Hepatocyte (in vitro differentiated cells): ENCODE results near the gene PROSER2. TPM values are rescaled to one million over a fixed set of nuclear protein-coding genes. Genes with fewer than 3 reads are reported as not detected.

Experiments used
- DNase-seq: peaks from one replicate; pipeline ENCODE4 v3.0.0-alpha.2; 2016; ENCODE audit warnings: low spot score
- H2AFZ ChIP-seq: fragments of 200-600 bp; sonication (generic); 2 replicates; pipeline ENCODE4 v1.6.0; 2016; ENCODE audit warnings: antibody characterized with exemption, mild to moderate bottlenecking
- H3K27ac ChIP-seq: fragments of 200-600 bp; sonication (generic); 2 replicates; pipeline ENCODE4 v1.5.1; 2016; ENCODE audit warnings: mild to moderate bottlenecking
- H3K27me3 ChIP-seq: fragments of 200-600 bp; sonication (generic); 2 replicates; pipeline ENCODE4 v1.6.1; 2016
- H3K36me3 ChIP-seq: fragments of 200-600 bp; sonication (generic); replicated peaks from 2 replicates; pipeline ENCODE4 v1.5.1; 2016; ENCODE audit warnings: low read depth; ENCODE audit not compliant: insufficient read depth
- H3K4me1 ChIP-seq: fragments of 200-600 bp; sonication (generic); 2 replicates; pipeline ENCODE4 v1.5.1; 2016; ENCODE audit warnings: mild to moderate bottlenecking, moderate library complexity; ENCODE audit not compliant: insufficient read depth
- H3K4me2 ChIP-seq: fragments of 200-600 bp; sonication (generic); 2 replicates; pipeline ENCODE4 v1.6.0; 2016
- H3K4me3 ChIP-seq: fragments of 200-600 bp; sonication (generic); 2 replicates; pipeline ENCODE4 v1.5.1; 2016; ENCODE audit warnings: mild to moderate bottlenecking
- H3K79me2 ChIP-seq: fragments of 200-600 bp; sonication (generic); 2 replicates; pipeline ENCODE4 v1.6.0; 2017; ENCODE audit warnings: mild to moderate bottlenecking
- H3K9me2 ChIP-seq: fragments of 200-600 bp; sonication (generic); replicated peaks from 2 replicates; pipeline ENCODE4 v1.6.0; 2017; ENCODE audit warnings: mild to moderate bottlenecking; ENCODE audit not compliant: insufficient read depth
- H3K9me3 ChIP-seq: fragments of 200-600 bp; sonication (generic); 2 replicates; pipeline ENCODE4 v1.5.1; 2016; ENCODE audit warnings: low read depth, mild to moderate bottlenecking
- H4K20me1 ChIP-seq: fragments of 200-600 bp; sonication (generic); 2 replicates; pipeline ENCODE4 v1.6.0; 2016; ENCODE audit warnings: mild to moderate bottlenecking; ENCODE audit not compliant: insufficient read depth, poor library complexity, severe bottlenecking
- CTCF ChIP-seq: fragments of 200-600 bp; sonication (generic); IDR thresholded peaks from 2 replicates; pipeline ENCODE4 v1.5.1; 2016; ENCODE audit warnings: antibody characterized with exemption, mild to moderate bottlenecking; ENCODE audit not compliant: poor library complexity
- EZH2 ChIP-seq: fragments of 200-600 bp; sonication (generic); IDR thresholded peaks from 2 replicates; pipeline ENCODE4 v1.6.1; 2016; ENCODE audit warnings: antibody characterized with exemption, mild to moderate bottlenecking, borderline replicate concordance
- EZH2phosphoT487 ChIP-seq: fragments of 200-600 bp; sonication (generic); IDR thresholded peaks from one replicate; pipeline ENCODE4 v1.6.1; 2018; ENCODE audit warnings: antibody characterized with exemption, mild to moderate bottlenecking, low read depth, moderate library complexity; ENCODE audit not compliant: unreplicated experiment, severe bottlenecking
- WGBS: methylation state at CpG from one replicate; pipeline ENCODE4 v1.1.6; 2016; ENCODE audit warnings: low lambda C conversion rate; ENCODE audit errors: missing lambda C conversion rate; 5-methylcytosine and 5-hydroxymethylcytosine counted together
- polyA plus RNA-seq: library from polyadenylated mRNA; unstranded; fragments of >200 nt; fragmentation: Nextera tagmentation; extraction: Ambion mirVana; gene quantifications from 2 replicates; pipeline ENCODE4 v1.2.1, GENCODE V29; 2016
- total RNA-seq: library from RNA; depleted of rRNA; stranded (reverse); fragments of >200 nt; gene quantifications from 2 replicates; pipeline ENCODE4 v1.2.3, GENCODE V29; 2014

PROSER2 gene
- total and polyA plus RNA-seq, 2 experiments from 2014 or later = 13.3 to 39.9 TPM

GRCh38 chr10:11810973-11811372, 12.2 kb upstream of the PROSER2 start:
- Histone ChIP-seq H3K79me2 (no peaks in the 10 kb centered on the region), H3K27ac (no peak overlapping the region), H4K20me1 (no peaks in the 10 kb centered on the region), H3K4me1 (peaks cover 13% of the 10 kb centered on the region), H3K27me3 (no peaks in the 10 kb centered on the region), H3K4me3 (no peak overlapping the region), H3K36me3 (no peaks in the 10 kb centered on the region), H3K9me2 (no peaks in the 10 kb centered on the region), H3K9me3 (no peaks in the 10 kb centered on the region), H2AFZ (no peak overlapping the region), H3K4me2 (no peak overlapping the region)
- DNase-seq = no peak
- 86% methylated on average over 6 of the region's 6 CpGs for WGBS
- no peak for TF ChIP-seq EZH2phosphoT487
- no peak for TF ChIP-seq CTCF
- no peak for TF ChIP-seq EZH2

GRCh38 chr10:11813177-11813576, 10.0 kb upstream of the PROSER2 start:
- Histone ChIP-seq H3K4me3 (no peak overlapping the region), H3K9me2 (no peaks in the 10 kb centered on the region), H3K4me1 (peaks cover 13% of the 10 kb centered on the region), H3K79me2 (no peaks in the 10 kb centered on the region), H4K20me1 (no peaks in the 10 kb centered on the region), H3K4me2 (no peak overlapping the region), H3K36me3 (no peaks in the 10 kb centered on the region), H2AFZ (no peak overlapping the region), H3K27me3 (no peaks in the 10 kb centered on the region), H3K9me3 (no peaks in the 10 kb centered on the region), H3K27ac (no peak overlapping the region)
- no peak for TF ChIP-seq EZH2phosphoT487
- no peak for TF ChIP-seq EZH2
- TF ChIP-seq CTCF = no peak
- DNase-seq = no peak
- 89% methylated on average over 7 of the region's 7 CpGs for WGBS

- Histone ChIP-seq H3K4me1 (peaks cover 13% of the 10 kb centered on the region), H3K4me2 (no peak overlapping the region), H3K36me3 (no peaks in the 10 kb centered on the region), H3K9me2 (no peaks in the 10 kb centered on the region), H3K79me2 (no peaks in the 10 kb centered on the region), H3K4me3 (no peak overlapping the region), H2AFZ (no peak overlapping the region), H3K27me3 (no peaks in the 10 kb centered on the region), H3K27ac (no peak overlapping the region), H4K20me1 (no peaks in the 10 kb centered on the region), H3K9me3 (no peaks in the 10 kb centered on the region)
- DNase-seq = no peak
- TF ChIP-seq EZH2phosphoT487 = no peak
- TF ChIP-seq CTCF = no peak
- no peak for TF ChIP-seq EZH2
- 96% methylated on average over 13 of the region's 13 CpGs for WGBS
Measured at GRCh38 chr10:11813855-11814567, 9.1 kb upstream of the PROSER2 start.
